Left cardiac atrium (tissue), 4 donors: Measurements from ENCODE around the gene MRGPRF. TPM values are rescaled to one million over a fixed set of nuclear protein-coding genes. Genes with fewer than 3 reads are reported as not detected.

Experiments
- ATAC-seq, 2 donors: fragments of 200-7000 bp; cut with Tn5 transposase; one replicate each; pipeline ENCODE4 v1.9.1; 2020; ENCODE audit warnings: mild to moderate bottlenecking in 2 of 2, moderate library complexity in 2 of 2
- DNase-seq: peaks from one replicate; pipeline ENCODE4 v3.0.0-alpha.2; 2020
- intact Hi-C, 2 donors: fragments of 100-400 bp; cut with DNase I; formaldehyde crosslinking; loops; one replicate each; pipeline versions ENCODE4 v1.14.1 to v1.15.1; 2022 to 2023
- total RNA-seq, 2 donors: library from RNA; stranded (reverse); fragmentation: NEBNext Ultra II Directional; extraction: Animal tissue kit (Norgen Biotek cat#: 25700); gene quantifications; one replicate each; pipeline ENCODE4 v1.2.1, GENCODE V29; 2021
- donor health status: DM: no; HTN: yes; CAD: no.
- donor health status: DM: no; HTN: yes; CAD: no; lungs with severe emphysema.
- donor health status: DM: yes; HTN: yes; CAD: no.
- donor health status: Dilated cardiomyopathy.

MRGPRF gene
- total RNA-seq, 2 donors from 2014 or later, result 12.4 to 13.3 TPM

GRCh38 chr11:69034123-69034867 is 21.2 kb upstream of the MRGPRF start:
- intact Hi-C loops, result no loop called here
- ATAC-seq, result no peak

GRCh38 chr11:69033431-69033830 is 20.4 kb upstream of the MRGPRF start:
- DNase-seq (no peak), ATAC-seq (no peak)
- intact Hi-C loops, result no loop called here

More at GRCh38 chr11:69034123-69034867, 21.2 kb upstream of the MRGPRF start:
- DNase-seq, result no peak

DNA sequence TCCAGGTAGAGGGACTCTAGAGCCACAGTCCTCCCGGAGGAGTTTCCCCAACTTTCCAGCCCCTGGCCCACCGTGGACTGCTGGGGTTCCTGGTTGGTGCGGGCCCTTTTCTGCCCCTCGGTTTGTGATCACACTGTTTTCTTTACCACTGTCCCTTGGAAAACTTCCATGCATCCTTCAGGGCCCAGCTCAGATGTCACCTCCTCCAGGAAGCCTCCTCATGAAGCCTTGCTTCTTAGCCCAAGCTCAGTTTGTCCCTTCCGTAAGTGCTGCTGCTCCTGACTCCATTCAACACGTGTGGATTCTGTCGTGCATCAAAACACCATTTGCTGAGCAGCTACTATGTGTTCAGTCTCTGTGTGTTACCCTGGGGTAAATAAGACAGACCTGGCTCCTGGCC is 19.8 kb upstream of the MRGPRF start:
- intact Hi-C loops, result no loop called here
- ATAC-seq, result no peak
- DNase-seq, result no peak

GRCh38 chr11:69030301-69030700 is 17.3 kb upstream of the MRGPRF start:
- ATAC-seq, result no peak
- no peak for DNase-seq
- intact Hi-C loops, result no loop called here

GRCh38 chr11:69027704-69028372 is 14.8 kb upstream of the MRGPRF start:
- intact Hi-C loops, result no loop called here
- DNase-seq (no peak), ATAC-seq (no peak)

- ATAC-seq (no peak), DNase-seq (no peak)
- intact Hi-C loops, result no loop called here
These were observed 11.5 kb upstream of the MRGPRF start for GRCh38 chr11:69024509-69024908.

- intact Hi-C loops, result no loop called here
- DNase-seq, result no peak
- no peak for ATAC-seq
These were observed 9.2 kb upstream of the MRGPRF start for GRCh38 chr11:69022260-69022659.

GRCh38 chr11:69018924-69019323 is 5.9 kb upstream of the MRGPRF start:
- ATAC-seq (no peak), DNase-seq (no peak)
- intact Hi-C loops, result no loop called here

DNA sequence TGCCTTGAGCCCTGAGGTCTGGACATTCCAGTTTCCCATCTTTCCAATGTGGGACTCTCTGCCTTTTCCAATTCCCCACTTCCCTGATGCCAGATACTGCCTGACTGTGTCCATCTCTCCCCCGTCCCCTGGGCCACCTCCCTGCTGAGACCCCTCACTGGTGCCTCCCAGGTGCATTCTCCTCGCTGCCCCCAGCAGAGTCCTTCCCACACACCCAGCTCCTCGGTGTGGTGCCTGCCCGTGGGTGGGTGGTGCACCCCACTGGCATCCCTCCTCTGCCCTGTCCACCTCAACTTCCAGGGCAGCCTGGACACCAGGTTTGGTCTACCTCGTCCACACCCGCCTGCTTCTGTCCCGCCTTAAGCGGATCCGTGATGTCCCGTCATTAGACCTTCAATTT is 4.9 kb upstream of the MRGPRF start:
- DNase-seq, result no peak
- no peak for ATAC-seq
- intact Hi-C loops, result no loop called here

- intact Hi-C loops, result no loop called here
- ATAC-seq, result no peak
- no peak for DNase-seq
These were observed 2.0 kb upstream of the MRGPRF start for GRCh38 chr11:69014898-69015549.

DNA sequence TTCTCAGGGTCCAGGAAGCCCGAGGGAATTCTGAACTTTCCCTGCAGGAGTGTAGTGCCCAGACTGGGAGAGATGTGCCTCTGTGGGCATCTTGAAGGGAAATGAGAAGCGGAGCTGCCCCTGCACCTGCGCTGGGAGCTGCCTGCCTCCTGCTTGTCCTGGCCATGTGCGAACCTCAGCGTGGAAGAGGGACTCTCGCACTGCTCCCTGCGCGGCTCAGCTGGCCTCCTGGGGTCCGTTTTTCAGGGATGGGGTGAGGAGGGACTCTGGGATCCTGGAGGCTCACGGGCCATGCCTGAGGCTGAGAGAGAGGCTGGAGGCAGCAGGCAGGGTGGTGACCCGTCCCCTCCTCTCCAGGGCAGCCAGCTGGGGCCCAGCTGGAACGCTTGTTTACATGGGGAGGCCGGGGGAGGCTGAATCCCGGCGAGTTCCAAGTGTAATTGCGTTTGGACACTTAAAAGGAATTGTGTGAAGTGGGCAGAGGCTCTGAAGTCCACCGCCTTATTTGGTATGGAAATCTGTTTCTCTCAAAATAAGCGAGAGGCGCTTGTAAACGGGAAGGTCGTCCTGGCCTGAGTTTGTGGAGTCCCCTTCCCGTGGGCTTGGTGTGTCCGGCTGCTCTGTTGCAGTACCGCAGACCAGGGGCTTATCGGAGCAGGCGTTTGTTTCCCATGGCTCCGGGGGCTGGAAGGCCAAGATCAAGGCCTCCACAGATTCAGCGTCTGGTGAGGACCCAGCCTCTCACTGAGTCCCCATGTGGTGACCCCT is 1.2 kb upstream of the MRGPRF start:
- ATAC-seq, result peak; percentile 27 to 55
- intact Hi-C loops, result no loop called here
- DNase-seq, result peak; percentile 67

DNA sequence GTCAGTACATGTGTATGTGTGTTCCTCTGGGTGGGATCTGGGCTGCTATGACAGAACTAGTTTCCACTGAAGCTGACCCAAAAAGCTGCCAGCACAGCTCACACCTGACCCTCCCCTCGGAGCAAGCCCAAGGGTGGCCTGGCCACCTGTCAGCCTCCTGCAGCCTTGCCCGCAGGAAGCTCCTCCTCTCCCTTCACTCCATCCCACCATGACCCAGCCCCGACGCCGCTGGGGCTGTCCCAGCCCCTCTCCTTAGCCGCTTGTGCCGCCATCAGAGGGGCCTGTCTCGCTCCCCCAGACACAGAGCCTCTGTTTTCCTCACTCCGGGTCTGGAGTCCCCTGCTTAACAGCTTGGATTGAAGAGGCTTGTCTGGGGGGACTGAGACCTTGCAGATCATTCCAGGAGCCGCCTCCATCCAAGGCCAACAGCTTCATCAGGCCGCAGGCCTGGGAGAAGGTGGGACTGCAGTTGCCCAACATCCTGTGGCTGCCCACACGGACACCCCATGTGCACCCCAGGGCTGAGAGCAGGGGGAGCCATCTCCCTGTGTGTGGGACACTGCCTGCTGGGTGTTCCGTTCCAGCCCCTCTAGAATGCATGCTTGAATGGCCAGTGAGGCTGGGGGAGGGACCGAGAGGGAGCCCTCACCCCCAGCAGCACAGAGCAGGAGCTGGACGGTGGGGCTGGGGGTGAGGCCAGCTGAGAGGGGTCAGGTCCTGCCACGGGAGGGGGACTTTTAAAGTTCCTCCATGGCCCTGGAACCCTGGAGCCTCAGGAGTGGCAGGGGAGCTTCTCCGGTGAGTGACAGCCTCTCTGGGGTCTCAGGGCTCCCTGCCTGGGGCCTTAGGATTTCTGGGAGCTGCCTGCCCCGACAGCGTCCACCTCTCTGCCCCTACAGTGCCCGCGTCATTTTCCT is 696 bp downstream of the MRGPRF start:
- intact Hi-C loops, result no loop called here
- DNase-seq (no peak), ATAC-seq (no peak)

GRCh38 chr11:69011624-69012091 is 1.4 kb downstream of the MRGPRF start:
- DNase-seq (no peak), ATAC-seq (no peak)
- intact Hi-C loops, result no loop called here

- DNase-seq (peak; percentile 85), ATAC-seq (peak; percentile 62 to 70)
- intact Hi-C loops, result no loop called here
These were observed 2.0 kb downstream of the MRGPRF start for GRCh38 chr11:69010964-69011623.

GRCh38 chr11:69010361-69010891 is 2.6 kb downstream of the MRGPRF start:
- no peak for ATAC-seq
- DNase-seq, result no peak
- intact Hi-C loops, result no loop called here

DNA sequence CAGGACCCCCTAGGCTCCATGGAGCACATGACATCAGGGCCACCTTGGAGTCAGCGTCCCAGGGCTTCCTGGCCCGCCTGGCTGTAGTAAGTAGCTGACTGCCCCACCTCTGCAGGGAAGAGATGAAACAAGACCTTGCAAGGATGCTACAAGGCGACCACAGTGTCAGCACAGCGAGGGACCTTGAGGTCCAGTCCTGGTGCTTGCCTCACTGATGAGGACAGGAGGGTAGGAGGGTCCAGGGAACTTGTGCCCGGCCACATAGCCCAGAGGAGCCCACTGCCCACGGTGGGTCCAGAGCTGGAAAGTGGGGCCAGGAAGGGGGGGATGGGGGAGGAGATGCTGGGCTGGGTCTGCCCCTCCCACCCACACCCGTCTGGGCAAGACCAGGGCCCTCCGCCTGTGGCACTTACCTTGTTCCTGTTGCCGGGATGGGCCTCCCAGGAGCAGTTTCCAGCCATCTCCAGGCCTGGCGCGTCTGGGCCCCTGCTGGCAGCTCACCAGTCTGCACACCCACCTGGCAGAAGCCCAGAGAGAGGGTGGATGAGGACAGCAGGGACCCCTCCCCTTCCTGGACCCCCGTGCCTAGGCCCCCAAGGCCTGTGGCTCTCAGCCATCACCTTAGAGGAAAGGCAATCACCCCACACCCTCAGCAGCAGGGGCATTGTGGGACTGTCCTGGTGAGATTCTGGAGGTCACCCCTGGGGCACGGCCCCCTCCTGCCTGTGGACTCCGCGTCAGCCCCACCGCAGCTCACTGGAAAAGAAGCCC is 3.4 kb downstream of the MRGPRF start:
- no peak for DNase-seq
- no peak for ATAC-seq
- intact Hi-C loops, result no loop called here
